Inferior parietal cortex (tissue), 1 donor: Measurements from ENCODE around the gene GDPGP1.
"Not testable (repeated sequence)": the region's sequence is repeated elsewhere in the genome, so short reads cannot be mapped to it uniquely, and the experiment has no call there.

Experiments
- DNase-seq: peaks from one replicate; pipeline ENCODE4 v3.0.0-alpha.2; 2016; ENCODE audit errors: extremely low spot score

Gene GDPGP1

DNA sequence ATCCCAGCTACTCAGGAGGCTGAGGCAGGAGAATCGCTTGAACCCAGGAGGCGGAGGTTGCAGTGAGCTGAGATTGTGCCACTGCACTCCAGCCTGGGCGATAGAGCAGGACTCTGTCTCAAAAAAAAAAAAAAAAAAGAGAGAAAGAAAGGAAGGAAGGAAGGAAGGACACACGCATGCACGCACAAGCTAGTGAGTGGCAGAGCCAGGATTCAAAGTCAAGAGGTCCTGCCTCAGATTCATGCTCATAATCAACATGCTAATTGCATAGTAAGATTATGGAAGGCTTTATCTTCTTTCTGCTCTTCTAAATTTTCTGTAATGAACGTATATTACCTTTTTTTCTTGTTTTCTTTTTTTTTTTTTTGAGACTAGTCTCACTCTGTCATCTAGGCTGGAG is 26.7 kb downstream of the GDPGP1 start:
- not testable (repeated sequence) for DNase-seq

DNA sequence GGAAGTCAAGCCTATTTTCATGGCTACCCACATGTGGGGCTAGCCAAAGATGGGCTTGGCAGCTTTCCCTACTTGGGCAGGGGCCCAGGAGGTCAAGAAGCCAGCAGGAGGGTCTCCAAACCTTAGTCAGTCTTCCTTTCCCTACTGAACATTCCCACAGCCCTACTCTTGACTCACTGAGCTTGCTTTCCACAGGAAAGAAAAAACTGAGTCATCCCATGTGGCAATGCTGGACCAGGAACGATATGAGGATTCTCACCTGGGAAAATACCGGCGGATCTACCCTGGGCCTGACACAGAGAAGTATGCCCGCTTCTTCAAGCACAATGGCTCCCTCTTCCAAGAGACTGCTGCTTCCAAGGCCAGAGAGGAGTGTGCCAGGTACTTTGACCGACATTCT is 27.8 kb downstream of the GDPGP1 start:
- no peak for DNase-seq

DNA sequence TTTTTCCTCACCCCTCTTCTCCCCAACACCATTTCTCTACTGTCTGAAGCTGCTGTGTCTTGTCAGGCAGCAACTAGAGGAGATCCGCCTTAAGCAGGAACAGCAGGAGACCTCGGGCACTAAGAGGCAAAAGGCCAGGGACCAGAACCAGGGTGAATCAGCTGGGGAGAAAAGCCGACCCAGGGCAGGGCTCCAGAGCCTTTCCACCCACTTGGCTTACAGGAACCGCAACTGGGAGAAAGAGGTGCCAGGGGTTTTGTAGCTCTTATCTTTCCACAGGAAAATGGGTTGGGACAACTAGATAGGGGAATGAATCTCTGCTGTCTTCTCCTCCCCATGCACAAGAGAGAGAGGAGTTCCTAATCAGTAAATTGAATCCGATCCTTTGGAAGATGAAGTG is 28.4 kb downstream of the GDPGP1 start:
- DNase-seq, result no peak

DNA sequence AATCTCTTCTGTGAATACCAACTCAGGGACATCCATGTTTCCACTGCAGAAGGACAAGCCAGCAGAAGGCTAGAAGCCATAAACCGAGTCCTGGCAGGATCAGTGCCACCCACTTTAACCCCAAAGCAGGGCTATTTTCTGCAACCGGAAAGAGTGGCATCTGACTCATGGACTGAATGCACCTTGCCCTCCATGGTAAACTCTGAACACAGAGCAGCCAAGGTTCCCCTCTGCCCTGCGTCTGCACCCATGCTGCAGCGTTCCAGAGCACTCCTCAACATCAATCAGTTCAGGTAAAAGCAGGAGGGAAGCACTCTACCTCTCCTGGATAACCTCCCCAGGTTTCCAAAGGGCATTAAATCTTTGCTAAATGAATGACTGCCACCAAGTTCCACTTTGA is 30.7 kb downstream of the GDPGP1 start:
- no peak for DNase-seq

DNA sequence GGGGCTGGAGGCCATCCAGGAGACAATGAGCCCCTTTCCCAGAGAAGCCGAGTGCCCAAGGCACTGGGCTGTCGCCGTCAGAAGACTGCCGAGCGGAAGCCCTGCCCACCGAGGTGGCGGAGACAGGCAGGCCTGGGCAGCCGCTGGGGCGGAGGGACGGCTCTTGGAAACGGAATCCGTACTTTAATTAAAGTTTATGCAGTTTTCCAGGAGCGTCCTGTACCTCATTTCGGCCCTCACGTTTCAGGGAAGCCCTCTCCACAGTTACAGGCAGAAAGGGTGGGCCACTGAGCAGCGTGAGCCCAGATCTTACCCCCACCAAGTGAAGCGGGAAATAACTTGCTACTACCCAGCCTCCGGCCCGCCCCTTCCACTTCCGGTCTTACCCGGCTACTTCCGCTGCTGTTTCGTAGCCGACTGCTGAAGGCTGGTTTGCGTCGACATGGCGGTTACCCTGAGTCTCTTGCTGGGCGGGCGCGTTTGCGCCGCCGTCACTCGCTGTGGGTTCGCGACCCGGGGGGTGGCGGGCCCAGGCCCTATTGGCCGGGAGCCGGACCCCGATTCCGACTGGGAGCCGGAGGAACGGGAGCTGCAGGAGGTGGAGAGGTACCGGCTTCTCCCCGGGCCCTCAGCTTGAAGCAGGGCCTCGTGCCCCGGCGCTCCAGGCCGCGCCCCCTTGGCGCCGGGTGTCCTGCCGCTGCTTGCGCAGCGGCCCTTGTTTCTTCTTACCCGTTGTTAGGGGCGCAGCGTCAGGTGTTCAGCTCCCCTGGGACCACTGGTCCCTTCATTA is 31.5 kb downstream of the GDPGP1 start, which contains the start of gene NGRN:
Gene NGRN (plus strand): TSS at position 402 of the 790 bp plus-strand sequence. CDS start 41 bp downstream, at position 443.
- DNase-seq, result peak; percentile 96

DNA sequence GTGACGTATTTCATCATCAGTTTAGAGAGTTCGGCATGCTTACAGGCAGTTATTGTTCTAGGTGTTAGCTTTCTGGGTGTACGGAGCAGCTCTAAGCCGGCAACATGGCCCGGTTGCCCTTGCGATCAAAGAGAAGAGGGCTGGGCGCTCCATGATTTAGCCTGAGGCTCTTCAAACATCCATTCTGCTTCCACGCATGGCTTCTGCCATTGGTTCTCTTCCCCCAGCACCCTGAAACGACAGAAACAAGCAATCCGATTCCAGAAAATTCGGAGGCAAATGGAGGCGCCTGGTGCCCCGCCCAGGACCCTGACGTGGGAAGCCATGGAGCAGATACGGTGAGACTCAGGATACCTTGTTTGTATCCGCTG is 32.0 kb downstream of the GDPGP1 start:
- DNase-seq, result no peak

DNA sequence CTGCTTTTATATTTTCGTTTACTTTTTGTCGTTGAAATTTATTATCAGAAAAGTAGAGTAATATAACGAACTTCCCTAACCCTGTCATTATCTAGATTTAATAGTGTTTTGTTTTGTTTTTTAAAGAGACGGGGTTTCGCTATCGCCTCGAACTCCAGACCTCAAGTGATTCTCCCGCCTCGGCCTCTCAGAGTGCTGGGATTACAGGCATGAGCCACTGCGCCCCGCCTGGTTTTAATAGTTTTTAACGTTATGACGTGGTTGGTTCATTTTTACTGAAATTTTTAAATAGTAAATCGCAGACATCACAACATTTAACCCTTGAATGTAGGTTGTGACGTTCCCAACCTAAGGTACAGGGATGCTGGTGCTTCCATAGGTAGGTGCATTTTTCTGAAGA is 32.5 kb downstream of the GDPGP1 start:
- DNase-seq, result no peak

DNA sequence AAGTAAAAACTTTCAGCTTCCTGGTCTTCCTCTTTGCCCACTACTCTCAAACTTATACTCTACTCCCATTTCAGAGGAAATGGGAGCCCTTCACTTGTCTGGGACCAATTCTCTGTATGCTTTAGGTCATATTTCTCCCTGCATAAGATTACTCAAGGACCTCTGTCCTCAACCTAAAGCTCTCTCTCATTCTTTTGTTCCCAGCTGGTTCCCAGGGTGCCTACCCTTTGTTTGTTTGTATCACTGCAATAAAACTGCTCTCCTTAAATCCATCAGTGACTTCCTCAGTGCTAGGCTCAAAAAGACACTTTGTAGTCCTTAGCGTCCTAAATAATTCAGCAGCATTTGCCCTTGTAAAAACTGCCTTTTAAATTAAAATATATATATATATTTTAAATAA is 34.4 kb downstream of the GDPGP1 start:
- no peak for DNase-seq

DNA sequence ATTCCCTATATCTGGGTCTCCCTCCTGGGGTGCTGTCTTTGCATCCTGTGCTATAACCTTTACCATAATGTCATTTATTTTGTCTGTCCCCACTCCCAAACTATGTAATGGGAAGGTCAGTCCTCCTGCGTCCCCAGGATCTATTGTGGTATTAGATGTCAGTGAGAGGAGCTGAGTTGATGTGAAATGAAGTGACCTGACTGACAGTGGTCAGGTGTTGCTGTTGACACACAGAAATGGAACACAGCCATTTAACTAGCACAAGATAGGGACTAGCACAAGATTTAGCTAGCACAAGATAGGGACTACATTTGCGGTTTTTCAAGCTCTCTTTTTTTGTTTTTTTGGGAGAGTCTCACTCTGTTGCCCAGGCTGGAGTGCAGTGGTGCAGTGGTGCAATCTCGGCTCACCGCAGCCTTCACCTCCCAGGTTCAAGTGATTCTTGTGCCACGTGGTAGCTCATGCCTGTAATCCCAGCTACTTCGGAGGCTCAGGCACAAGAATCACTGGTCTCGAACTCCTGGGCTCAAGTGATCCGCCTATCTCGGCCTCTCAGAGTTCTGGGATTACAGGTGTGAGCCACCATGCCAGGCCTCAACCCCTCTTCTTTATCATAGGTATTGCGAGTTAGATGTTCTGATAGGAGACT is 36.6 kb downstream of the GDPGP1 start:
- DNase-seq, result no peak

DNA sequence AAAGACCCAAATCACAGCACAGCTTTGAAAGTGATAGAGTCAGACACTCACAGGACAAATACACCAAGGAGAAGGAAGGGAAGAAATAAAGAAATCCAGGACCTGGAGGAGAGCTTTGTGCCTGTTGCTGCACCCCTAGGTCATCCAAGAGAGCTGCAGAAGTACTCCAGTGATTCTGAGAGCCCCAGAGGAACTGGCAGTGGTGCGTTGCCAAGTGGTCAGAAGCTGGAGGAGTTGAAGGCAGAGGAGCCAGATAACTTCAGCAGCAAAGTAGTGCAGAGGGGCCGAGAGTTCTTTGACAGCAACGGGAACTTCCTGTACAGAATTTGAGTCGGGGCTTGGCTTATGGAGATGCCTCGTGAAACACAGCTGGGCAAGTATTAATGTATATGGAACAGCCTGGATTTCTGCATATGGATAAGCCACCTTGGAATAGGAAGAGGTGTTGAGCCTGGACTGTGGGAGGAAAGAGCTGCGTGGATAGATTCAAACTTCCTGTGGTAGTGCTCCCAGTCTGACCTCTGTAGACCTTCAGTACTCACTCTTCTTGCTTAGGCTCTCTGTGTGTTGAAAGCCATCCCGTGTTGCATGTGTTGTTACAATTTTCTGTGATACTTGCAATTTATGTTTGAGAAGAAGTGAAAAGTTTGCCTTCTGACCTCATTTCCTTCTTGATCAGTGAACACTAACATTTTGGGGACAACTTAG is 37.6 kb downstream of the GDPGP1 start:
- DNase-seq, result no peak

DNA sequence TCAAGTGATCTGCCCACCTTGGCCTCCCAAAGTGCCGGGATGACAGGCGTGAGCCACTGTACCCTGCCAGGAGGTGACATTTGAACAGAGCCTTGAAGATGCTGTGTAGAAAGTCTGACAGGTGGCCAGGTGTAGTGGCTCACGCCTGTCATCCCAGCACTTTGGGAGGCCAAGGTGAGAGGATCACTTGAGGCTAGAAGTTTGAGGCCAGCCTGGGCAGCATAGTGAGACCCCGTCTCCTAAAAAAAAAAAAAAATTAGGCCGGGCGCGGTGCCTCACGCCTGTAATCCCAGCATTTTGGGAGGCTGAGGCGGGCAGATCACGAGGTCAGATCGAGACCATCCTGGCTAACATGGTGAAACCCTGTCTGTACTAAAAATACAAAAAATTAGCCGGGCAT is 44.5 kb downstream of the GDPGP1 start:
- DNase-seq, result not testable (repeated sequence)

DNA sequence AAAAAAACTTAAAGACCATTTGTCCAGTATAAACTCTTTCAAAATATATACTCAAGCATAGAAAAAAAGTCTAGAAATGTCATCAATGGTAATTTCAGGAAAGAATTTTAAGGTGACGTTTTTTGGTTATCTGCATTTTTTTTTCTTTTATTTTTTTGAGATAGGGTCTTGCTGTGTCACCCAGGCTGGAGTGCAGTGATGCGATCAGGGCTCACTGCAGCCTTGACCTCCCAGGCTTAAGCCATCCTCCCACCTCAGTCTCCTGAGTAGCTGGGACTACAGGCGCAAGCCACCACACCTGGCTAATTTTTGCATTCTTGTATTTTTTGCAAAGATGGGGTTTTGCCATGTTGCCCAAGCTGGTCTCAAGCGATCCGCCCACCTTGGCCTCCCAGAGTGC is 46.7 kb downstream of the GDPGP1 start:
- DNase-seq, result not testable (repeated sequence)

DNA sequence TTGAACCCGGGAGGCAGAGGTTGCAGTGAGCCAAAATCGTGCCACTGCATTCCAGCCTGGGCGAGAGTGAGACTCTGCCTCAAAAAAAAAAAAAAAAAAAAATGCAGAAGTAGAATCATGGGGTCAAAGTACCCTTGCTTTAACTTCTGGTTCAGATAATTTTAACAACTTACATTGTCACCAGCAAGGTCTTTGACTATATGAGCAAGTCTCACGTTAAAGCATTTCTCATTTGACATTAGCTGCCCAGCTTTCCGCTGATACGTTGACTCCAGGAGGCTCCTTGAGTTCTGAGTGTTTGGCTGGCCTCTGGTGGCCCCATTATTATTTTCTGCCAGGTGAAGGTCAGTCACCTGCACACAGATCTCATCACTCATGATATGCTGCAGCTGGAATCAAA is 47.6 kb downstream of the GDPGP1 start:
- DNase-seq, result not testable (repeated sequence)

DNA sequence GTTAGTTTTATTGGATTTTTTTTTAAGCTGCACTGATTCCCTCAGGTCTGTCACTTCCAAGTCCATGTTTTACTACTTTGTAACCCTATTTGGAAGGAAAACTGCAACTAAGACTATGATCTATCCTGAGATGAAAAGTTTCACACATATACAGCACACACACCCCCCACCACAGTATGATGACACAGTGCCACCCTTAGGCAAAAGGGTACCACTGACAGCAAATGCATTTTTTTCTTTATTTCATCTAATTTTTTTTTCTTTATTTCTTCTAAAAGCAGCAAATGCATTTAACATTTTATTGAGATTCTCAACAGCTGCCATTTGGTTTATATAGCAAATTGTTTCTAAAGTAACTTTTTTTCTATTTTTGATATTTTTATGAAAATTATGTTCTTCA is 52.7 kb downstream of the GDPGP1 start:
- no peak for DNase-seq

DNA sequence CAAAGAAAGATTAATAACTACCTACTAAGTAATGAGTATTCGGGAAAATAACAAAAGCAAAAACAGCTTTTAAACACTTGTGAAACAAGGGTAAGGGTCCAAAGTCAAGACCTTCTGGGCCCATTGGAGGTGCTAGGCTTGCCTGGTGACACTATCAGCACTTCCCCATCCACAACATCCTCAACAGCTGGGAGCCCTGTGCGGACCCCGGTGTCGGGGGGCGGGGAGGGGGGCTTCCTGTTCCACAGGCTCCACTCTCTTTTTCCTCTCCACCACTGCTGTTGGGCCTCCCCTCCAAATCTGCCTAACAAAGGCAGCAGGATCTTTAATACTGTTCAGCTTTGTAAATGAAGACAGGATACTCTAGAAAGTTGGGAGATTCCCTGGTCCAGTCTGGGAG is 53.1 kb downstream of the GDPGP1 start:
- DNase-seq, result no peak

DNA sequence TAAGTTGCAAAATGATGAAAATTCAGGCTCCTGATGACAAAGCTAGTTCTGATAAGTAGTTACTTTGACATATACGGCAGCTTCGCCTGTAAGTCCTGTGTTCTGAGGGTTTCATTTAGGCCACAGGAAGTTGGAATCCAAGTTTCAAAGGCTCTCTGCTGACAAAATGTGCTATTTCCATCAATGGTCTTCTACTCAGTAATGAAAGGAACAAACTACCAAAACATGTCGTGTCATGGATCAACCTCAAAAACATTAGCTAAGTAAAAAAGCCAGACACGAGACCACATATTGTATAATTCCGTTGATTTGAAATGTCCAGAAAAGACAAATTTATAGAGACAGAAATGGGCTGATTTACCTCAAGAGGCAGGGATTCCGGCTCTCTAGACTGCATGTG is 53.9 kb downstream of the GDPGP1 start:
- DNase-seq, result no peak

DNA sequence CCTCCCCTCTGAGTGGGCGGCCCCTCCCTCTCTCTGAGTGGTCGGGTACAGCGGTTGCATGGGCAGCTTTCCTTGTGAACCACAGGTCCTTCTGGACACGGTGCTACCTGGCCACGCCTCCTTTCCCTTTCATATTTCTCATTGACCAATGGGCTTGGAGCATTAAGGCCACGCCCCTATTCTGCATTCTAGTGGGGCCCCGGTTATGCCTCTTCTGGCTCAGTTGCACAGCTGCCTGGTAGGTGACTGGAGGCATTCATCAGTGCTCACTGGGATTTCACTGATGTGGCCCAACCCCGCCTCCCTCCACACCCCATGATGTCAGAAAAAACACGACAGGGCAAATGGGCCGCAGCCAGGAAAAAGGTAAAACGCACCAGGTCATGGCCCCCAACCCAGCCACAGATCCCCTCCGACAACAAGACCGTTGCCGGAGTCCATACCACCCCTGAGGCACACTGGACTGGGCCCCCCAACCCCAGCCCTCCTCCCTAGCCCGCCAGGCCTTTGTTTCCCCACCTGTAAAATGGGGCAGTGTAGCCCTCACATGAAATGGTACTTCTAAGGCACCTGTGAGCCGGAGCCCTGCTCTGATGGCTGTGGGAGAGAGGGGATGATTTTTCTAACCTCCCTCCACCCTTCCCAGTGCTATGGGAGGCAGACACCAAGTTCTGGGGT is 57.8 kb downstream of the GDPGP1 start:
- DNase-seq, result no peak

DNA sequence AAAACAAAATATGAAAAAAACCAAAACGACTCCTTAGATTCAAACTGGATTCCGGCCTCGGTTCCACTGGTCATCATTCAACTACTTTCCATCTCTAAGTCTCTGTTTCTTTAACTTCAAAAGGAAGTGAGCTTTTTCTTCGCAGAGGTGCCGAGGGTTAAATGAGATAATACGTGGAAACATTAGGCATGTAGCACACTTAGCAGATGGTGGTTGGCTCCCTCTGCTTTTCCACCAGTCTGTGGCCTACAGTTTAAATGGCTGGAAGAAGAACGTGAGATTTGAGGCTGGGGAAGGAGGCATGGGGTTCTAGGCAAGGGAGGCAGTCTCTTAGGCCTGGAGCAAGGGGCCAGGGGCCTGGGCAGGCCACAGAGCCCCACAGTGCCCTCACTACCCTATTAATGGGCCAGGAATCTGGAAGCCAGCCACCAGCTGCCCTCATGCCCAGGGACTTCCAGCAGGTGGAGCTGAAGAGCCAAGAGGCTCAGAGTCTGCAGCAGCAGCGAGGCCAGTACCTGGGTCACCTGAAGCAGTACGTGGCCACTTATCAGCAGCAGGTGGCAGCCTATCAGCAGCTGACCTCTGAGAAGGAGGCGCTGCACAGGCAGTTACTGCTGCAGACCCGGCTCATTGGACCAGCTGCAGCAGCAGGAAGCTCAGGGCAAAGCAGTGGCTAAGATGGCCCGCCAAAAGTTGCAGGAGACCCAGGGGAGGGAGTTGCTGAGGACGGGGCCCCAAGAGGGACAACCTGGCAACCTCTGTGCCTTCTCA is 59.2 kb downstream of the GDPGP1 start:
- DNase-seq, result peak; percentile 67

DNA sequence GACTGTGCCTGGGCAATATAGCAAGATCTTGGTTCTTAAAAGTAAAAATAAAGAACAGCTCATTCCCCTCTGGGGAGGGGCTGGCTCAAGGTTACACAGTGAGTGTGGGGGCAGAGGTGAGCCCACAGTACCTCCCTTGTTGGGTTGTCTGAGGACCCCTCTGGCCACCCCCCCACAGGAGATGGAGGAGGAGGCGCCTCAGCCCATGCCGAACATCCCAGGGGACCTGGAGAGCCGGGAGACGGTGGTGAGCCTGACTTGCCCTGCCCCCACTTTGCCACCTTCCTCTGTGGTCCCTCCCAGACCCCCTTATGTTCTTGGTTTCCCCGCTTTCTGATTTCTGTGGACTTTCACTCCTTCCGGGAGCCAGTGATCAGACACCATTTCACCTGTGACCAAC is 60.1 kb downstream of the GDPGP1 start:
- no peak for DNase-seq

DNA sequence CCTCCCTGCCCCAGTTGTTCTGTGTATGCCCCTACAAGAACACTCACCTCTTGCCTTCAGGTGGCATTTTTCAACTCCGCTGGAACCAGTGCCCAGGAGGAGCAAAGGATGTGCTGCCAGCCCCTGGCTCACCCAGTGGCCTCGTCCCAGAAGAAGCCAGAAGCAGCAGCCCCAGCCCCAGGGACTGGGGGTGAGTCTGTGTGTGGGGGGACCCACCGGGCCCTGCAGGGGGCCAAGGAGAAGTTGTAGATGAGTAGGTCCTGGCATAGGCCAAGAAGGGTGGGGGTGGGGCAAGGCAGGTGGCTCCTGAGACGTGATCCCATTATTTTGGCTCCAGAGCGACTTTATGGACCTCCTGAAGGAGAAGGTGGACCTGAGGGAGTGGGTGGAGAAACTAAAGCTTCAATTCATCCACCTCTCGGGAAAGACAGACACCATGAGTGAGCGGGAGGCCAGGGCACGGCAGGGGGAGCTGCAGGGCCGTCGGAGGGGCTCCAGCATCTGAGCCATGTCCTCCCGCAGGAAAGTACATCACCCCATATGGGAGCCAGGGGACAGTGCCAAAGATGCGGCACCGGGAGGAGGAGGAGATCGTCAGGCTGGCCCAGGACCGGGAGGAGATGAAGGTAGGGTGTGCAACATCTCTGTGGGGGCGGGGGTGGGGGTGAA is 60.7 kb downstream of the GDPGP1 start:
- DNase-seq, result no peak

DNA sequence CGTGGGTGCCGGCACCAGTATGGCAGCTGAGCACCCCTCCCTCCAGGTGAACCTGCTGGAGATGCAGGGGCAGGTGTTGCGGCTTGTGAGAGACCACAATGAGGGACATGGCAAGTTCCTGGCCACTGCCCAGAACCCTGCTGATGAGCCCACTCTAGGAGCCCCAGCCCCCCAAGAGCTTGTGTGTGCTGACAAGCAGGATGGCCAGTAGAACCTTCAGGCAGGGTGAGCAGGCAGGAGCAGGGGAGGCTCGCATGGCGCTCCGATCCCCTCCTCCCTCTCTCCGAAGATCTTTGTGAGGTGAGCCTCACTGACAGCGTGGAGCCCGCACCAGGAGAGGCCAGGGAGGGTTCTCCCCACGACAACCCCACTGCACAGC is 61.2 kb downstream of the GDPGP1 start:
- DNase-seq, result no peak
